Measurements from ENCODE around the gene BMP2K.
A peak's percentile ranks its signal among the peaks of the same experiment; 100 is the strongest.

Gene BMP2K

GRCh38 chr4:78764498-78764961 lies 11.6 kb upstream of the BMP2K start:
- no peak for DNase-seq (ENCODE audit: low read depth, low spot score)

- DNase-seq (ENCODE audit: low read depth, low spot score) = no peak
Observed at GRCh38 chr4:78765432-78766006, 10.6 kb upstream of the BMP2K start.

GRCh38 chr4:78766026-78766425 lies 10.1 kb upstream of the BMP2K start:
- peak; percentile 46 for DNase-seq (ENCODE audit: low read depth, low spot score)

GRCh38 chr4:78766650-78767049 lies 9.5 kb upstream of the BMP2K start:
- DNase-seq (ENCODE audit: low read depth, low spot score) = no peak

- DNase-seq (ENCODE audit: low read depth, low spot score) = no peak
Observed at GRCh38 chr4:78767350-78767749, 8.8 kb upstream of the BMP2K start.

- no peak for DNase-seq (ENCODE audit: low read depth, low spot score)
Observed at GRCh38 chr4:78768452-78769180, 7.5 kb upstream of the BMP2K start.

- DNase-seq (ENCODE audit: low read depth, low spot score) = no peak
Observed at GRCh38 chr4:78770091-78770642, 6.0 kb upstream of the BMP2K start.

- no peak for DNase-seq (ENCODE audit: low read depth, low spot score)
Observed at GRCh38 chr4:78772526-78773091, 3.5 kb upstream of the BMP2K start.

- no peak for DNase-seq (ENCODE audit: low read depth, low spot score)
Observed at GRCh38 chr4:78774417-78774816, 1.7 kb upstream of the BMP2K start.

- DNase-seq (ENCODE audit: low read depth, low spot score) = peak; percentile 95
Observed at GRCh38 chr4:78775303-78776078, 659 bp upstream of the BMP2K start.

GRCh38 chr4:78776729-78777575 lies 802 bp downstream of the BMP2K start:
- peak; percentile 62 for DNase-seq (ENCODE audit: low read depth, low spot score)

GRCh38 chr4:78777576-78777940 lies 1.4 kb downstream of the BMP2K start:
- no peak for DNase-seq (ENCODE audit: low read depth, low spot score)

- no peak for DNase-seq (ENCODE audit: low read depth, low spot score)
Observed at GRCh38 chr4:78778530-78778929, 2.4 kb downstream of the BMP2K start.

- DNase-seq (ENCODE audit: low read depth, low spot score) = no peak
Observed at GRCh38 chr4:78779280-78779679, 3.1 kb downstream of the BMP2K start.

GRCh38 chr4:78780093-78780492 lies 3.9 kb downstream of the BMP2K start:
- DNase-seq (ENCODE audit: low read depth, low spot score) = no peak

GRCh38 chr4:78781139-78781538 lies 5.0 kb downstream of the BMP2K start:
- DNase-seq (ENCODE audit: low read depth, low spot score) = no peak

GRCh38 chr4:78781924-78782323 lies 5.8 kb downstream of the BMP2K start:
- DNase-seq (ENCODE audit: low read depth, low spot score) = no peak

GRCh38 chr4:78784236-78784865 lies 8.2 kb downstream of the BMP2K start:
- peak; percentile 71 for DNase-seq (ENCODE audit: low read depth, low spot score)

GRCh38 chr4:78787392-78788006 lies 11.3 kb downstream of the BMP2K start:
- no peak for DNase-seq (ENCODE audit: low read depth, low spot score)

Data from astrocyte of the hippocampus (primary cell).